HepG2 (cell line): ENCODE data around the gene LBR. TPM values are rescaled to one million over a fixed set of nuclear protein-coding genes. Genes with fewer than 3 reads are reported as not detected.

ENCODE experiments used
- AGO2 ChIP-seq: fragments of 200-400 bp; formaldehyde crosslinking; optimal IDR thresholded peaks from 2 replicates; pipeline ENCODE3; 2017; ENCODE audit warnings: mild to moderate bottlenecking, low read depth, low read length, moderate library complexity
- ETS1 ChIP-seq: sonication (generic); formaldehyde crosslinking; IDR thresholded peaks from 2 replicates; pipeline ENCODE4 v1.4.0; 2020; ENCODE audit warnings: missing genetic modification reagents
- IKZF5 ChIP-seq: IDR thresholded peaks from 2 replicates; pipeline ENCODE4 v1.6.1; 2018; ENCODE audit warnings: missing genetic modification reagents, mild to moderate bottlenecking, missing compliant biosample characterization
- MED1 ChIP-seq: sonication (generic); formaldehyde crosslinking; IDR thresholded peaks from 2 replicates; pipeline ENCODE4 v1.4.0; 2020; ENCODE audit warnings: missing genetic modification reagents
- NCOA5 ChIP-seq: sonication (generic); formaldehyde crosslinking; IDR thresholded peaks from 2 replicates; pipeline ENCODE4 v1.4.0; 2020; ENCODE audit warnings: missing genetic modification reagents
- NFKBIZ ChIP-seq: IDR thresholded peaks from 2 replicates; pipeline ENCODE4 v1.6.1; 2018; ENCODE audit warnings: missing genetic modification reagents, missing compliant biosample characterization
- PHB2 ChIP-seq: fragments of 450-650 bp; IDR thresholded peaks from 2 replicates; pipeline ENCODE4 v1.6.1; 2018; ENCODE audit not compliant: partially characterized antibody
- PHF21A ChIP-seq: sonication (generic); formaldehyde crosslinking; IDR thresholded peaks from 2 replicates; pipeline ENCODE4 v1.5.0; 2020; ENCODE audit warnings: mild to moderate bottlenecking, missing genetic modification reagents
- PITX1 ChIP-seq: sonication (generic); formaldehyde crosslinking; IDR thresholded peaks from 2 replicates; pipeline ENCODE4 v1.5.1; 2020; ENCODE audit warnings: mild to moderate bottlenecking, missing genetic modification reagents
- REXO4 ChIP-seq: sonication (generic); formaldehyde crosslinking; IDR thresholded peaks from 2 replicates; pipeline ENCODE4 v1.8.0; 2022; ENCODE audit warnings: missing genetic modification reagents, mild to moderate bottlenecking, borderline replicate concordance
- SATB2 ChIP-seq: sonication (generic); formaldehyde crosslinking; IDR thresholded peaks from 2 replicates; pipeline ENCODE4 v1.5.0; 2020; ENCODE audit warnings: missing genetic modification reagents
- SIX4 ChIP-seq: sonication (generic); formaldehyde crosslinking; IDR thresholded peaks from 2 replicates; pipeline ENCODE4 v1.4.0; 2020; ENCODE audit warnings: missing genetic modification reagents
- SNAI1 ChIP-seq: sonication (generic); formaldehyde crosslinking; IDR thresholded peaks from 2 replicates; pipeline ENCODE4 v1.5.0; 2020; ENCODE audit warnings: mild to moderate bottlenecking, missing genetic modification reagents, borderline replicate concordance
- TP53 ChIP-seq: sonication (generic); formaldehyde crosslinking; conservative IDR thresholded peaks from 2 replicates; pipeline ENCODE4 v1.4.0; 2020; ENCODE audit warnings: missing genetic modification reagents
- ZFYVE20 ChIP-seq: sonication (generic); formaldehyde crosslinking; IDR thresholded peaks from 2 replicates; pipeline ENCODE4 v1.8.0; 2023; ENCODE audit warnings: low read depth, mild to moderate bottlenecking, moderate library complexity, missing genetic modification reagents, borderline replicate concordance
- ZNF207 ChIP-seq: fragments of 450-650 bp; IDR thresholded peaks from 2 replicates; pipeline ENCODE4 v1.6.1; 2016; ENCODE audit warnings: antibody characterized with exemption, borderline replicate concordance
- ZNF567 ChIP-seq: sonication (generic); formaldehyde crosslinking; IDR thresholded peaks from 2 replicates; pipeline ENCODE4 v1.8.1; 2023; ENCODE audit warnings: mild to moderate bottlenecking, missing genetic modification reagents, borderline replicate concordance
- ZNF678 ChIP-seq: sonication (generic); formaldehyde crosslinking; IDR thresholded peaks from 2 replicates; pipeline ENCODE4 v1.4.0; 2020; ENCODE audit warnings: mild to moderate bottlenecking, missing genetic modification reagents
- ZSCAN9 ChIP-seq: IDR thresholded peaks from 2 replicates; pipeline ENCODE4 v1.6.1; 2016; ENCODE audit warnings: borderline replicate concordance
- polyA plus RNA-seq, 8 experiments: library from polyadenylated mRNA; depleted of rRNA in 3 of 8; stranded (reverse) in 7 of 8; unstranded in 1 of 8; fragments of >200 nt; fragmentation: Illumina TruSeq in 4 of 8; extraction: Trizol in 4 of 8; gene quantifications; 2 replicates each; pipeline versions ENCODE4 v1.2.1 to v1.2.3, GENCODE V29; 2011 to 2016; ENCODE audit warnings: low read depth in 4 of 8, missing spikeins in 1 of 8, mixed read lengths in 1 of 8; ENCODE audit not compliant: insufficient read depth in 1 of 8
- total RNA-seq, 5 experiments: library from RNA; depleted of rRNA; stranded (reverse); fragments of >200 nt; fragmentation: Illumina TruSeq; extraction: Trizol; gene quantifications; 2 replicates each; pipeline ENCODE4 v1.2.3, GENCODE V29; 2016; ENCODE audit warnings: low read depth in 1 of 5
- TF ChIP-seq, protein P1 (sequence below): sonication (generic); formaldehyde crosslinking; IDR thresholded peaks from 2 replicates; pipeline ENCODE4 v1.5.1; 2020; ENCODE audit warnings: mild to moderate bottlenecking, missing genetic modification reagents, borderline replicate concordance
- TF ChIP-seq, protein P2 (sequence below): sonication (generic); formaldehyde crosslinking; IDR thresholded peaks from 2 replicates; pipeline ENCODE4 v1.5.1; 2020; ENCODE audit warnings: mild to moderate bottlenecking, missing genetic modification reagents, moderate library complexity

The LBR gene
- total and polyA plus RNA-seq, 2 of the 13 experiments (the other 11 are each of a cell fraction or from before 2014, with no cell fraction given) = 38.9 to 76.7 TPM

DNA sequence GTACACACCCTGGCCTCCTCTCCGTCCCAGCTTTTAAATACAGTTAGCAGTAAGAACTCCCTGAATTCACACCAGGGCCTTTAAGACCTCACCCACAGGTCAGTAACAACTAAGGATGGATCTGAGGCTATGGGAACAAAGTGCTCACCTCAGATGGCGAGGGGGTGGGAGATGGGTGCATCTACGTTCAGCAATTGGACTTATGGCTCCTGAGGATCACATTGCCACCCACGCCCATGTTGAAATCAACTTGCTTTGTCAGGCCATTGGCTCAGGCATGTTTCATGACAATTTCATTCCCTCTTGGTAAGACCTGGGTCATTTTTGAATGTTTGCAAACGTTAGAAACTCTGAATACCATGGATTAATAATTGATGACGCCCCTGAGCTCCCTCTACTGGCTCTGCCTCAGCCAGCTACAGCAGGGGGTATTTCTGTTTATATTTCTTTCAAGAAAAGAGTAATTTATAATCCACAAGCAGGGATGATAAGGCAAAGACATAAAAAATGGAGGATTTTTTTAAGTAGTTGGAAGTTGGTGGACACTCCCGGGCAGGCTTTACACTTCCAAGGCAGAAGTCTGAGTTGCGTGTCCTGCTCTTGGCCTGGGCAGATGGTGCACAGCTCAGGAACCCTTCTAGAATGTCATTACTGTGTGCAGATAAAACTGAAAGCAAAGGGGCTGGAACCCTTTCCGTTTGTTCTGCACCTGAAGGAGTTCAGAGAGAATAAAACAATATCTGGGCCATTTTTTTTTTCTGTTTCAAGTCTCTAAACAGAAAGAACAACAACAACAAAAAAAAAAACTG is 13.7 kb upstream of the LBR start (continued):
- TF ChIP-seq TP53 (CRISPR knock-in tag) (no peak), MED1 (CRISPR knock-in tag) (no peak), PHB2 (no peak), ZNF567 (CRISPR knock-in tag) (no peak), SNAI1 (CRISPR knock-in tag) (no peak), ZNF678 (CRISPR knock-in tag) (no peak), IKZF5 (CRISPR knock-in tag) (peak; percentile 34; the same call in 1 of the 2 replicates), PHF21A (CRISPR knock-in tag) (peak; percentile 51; the same call in 1 of the 2 replicates), REXO4 (CRISPR knock-in tag) (no peak), AGO2 (no peak), PITX1 (peak; percentile 61), NCOA5 (CRISPR knock-in tag) (no peak), ZNF207 (no peak), NFKBIZ (no peak), ETS1 (CRISPR knock-in tag) (no peak), ZSCAN9 (CRISPR knock-in tag) (no peak), ZFYVE20 (CRISPR knock-in tag) (no peak), SATB2 (CRISPR knock-in tag) (no peak), SIX4 (no peak)
- TF ChIP-seq, protein P1, sequence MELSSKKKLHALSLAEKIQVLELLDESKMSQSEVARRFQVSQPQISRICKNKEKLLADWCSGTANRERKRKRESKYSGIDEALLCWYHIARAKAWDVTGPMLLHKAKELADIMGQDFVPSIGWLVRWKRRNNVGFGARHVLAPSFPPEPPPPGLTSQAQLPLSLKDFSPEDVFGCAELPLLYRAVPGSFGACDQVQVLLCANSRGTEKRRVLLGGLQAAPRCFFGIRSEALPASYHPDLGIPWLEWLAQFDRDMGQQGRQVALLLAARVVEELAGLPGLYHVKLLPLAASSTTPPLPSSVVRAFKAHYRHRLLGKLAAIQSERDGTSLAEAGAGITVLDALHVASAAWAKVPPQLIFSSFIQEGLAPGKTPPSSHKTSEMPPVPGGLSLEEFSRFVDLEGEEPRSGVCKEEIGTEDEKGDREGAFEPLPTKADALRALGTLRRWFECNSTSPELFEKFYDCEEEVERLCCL (CRISPR knock-in tag) = no peak
- TF ChIP-seq, protein P2, sequence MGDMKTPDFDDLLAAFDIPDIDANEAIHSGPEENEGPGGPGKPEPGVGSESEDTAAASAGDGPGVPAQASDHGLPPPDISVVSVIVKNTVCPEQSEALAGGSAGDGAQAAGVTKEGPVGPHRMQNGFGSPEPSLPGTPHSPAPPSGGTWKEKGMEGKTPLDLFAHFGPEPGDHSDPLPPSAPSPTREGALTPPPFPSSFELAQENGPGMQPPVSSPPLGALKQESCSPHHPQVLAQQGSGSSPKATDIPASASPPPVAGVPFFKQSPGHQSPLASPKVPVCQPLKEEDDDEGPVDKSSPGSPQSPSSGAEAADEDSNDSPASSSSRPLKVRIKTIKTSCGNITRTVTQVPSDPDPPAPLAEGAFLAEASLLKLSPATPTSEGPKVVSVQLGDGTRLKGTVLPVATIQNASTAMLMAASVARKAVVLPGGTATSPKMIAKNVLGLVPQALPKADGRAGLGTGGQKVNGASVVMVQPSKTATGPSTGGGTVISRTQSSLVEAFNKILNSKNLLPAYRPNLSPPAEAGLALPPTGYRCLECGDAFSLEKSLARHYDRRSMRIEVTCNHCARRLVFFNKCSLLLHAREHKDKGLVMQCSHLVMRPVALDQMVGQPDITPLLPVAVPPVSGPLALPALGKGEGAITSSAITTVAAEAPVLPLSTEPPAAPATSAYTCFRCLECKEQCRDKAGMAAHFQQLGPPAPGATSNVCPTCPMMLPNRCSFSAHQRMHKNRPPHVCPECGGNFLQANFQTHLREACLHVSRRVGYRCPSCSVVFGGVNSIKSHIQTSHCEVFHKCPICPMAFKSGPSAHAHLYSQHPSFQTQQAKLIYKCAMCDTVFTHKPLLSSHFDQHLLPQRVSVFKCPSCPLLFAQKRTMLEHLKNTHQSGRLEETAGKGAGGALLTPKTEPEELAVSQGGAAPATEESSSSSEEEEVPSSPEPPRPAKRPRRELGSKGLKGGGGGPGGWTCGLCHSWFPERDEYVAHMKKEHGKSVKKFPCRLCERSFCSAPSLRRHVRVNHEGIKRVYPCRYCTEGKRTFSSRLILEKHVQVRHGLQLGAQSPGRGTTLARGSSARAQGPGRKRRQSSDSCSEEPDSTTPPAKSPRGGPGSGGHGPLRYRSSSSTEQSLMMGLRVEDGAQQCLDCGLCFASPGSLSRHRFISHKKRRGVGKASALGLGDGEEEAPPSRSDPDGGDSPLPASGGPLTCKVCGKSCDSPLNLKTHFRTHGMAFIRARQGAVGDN (CRISPR knock-in tag) = no peak
